ENCODE results near the gene KCNQ5.

The KCNQ5 gene

DNA sequence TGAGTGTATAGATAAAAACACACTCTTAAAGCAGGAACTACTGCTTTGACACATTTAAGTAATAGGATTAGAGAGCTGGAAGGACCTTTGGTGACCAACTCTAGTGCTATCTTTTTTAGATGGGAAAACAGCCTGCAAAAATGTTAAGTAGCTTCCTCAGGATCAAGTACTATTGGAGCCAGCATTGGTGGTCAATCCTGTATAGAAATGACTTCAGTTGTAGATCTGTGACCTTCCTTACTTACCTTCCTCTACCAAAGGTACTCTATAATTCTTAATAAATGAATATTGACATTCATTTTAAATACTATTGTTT is 18.7 kb downstream of the KCNQ5 start:
- DNase-seq, result no peak

DNA sequence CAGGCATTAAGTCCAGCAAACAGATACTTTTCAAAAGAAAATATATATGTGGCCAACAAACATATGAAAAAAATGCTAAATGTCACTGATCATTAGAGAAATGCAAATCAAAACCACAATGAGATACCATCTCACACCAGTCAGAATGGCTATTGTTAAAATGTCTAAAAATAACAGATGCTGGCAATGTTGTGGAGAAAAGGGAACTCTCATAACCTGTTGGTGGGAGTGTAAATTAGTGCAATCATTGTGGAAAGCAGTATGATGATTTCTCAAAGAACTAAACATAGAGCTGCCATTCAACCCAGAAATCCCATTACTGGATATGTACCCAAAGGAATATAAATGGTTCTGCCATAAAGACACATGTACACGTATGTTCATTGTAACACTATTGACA is 20.6 kb downstream of the KCNQ5 start:
- DNase-seq, result no peak

DNA sequence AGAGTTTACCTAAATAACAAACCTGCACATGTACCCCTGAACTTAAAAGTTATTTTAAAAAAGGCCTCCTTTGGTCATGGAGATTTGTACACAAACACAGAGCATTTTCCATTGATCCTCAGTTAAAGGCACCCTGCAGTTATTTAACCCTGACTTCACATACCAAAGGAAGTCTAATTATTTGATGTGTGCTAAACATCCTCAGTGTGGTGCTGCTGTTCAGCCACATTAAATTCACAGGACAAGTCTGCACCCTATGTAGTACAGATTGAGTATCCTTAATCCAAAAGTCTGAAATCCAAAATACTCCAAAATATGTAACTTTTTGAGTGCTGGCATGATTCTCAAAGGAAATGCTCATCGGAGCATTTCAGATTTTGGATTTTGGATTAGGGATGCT is 21.4 kb downstream of the KCNQ5 start:
- no peak for DNase-seq

DNA sequence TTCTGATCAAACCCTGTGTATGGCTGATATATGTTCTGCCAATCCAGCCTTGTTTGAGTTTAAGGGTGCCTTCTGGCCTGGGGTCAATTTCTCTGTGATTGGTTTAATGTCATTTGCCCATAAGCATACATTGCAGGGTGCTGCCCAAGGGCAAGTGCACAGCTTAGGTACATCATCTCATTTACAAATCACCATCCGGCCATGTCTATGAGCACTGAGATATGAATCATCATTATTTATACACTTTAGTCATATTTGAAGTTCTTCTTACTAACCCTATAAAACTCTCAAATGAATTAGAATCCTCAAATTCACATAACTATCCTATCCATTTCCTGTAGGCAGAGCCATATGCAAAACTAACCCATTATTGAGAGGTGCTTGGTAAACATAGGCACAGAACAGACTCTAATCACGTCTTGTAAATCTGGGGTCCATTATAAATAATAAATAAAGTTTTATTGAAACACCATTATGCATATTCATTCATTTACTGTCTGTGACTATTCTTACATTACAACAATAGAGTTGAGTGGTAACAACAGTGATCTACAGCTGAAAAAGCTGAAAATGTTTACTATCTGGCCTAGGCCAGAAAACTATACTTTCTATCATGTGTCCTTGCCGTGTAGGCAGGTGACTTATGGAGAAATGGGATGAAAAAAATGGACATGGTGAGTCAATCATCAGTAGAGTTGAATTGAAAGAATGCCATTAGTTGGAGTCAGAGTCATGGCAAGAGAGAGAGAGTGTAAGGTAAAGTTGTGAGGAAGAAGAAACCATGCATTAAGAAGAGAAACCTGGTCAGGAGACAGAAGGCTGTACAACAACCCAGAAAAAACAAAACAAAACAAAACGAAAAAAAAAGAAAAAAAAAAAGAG is 25.0 kb downstream of the KCNQ5 start:
- no peak for DNase-seq

DNA sequence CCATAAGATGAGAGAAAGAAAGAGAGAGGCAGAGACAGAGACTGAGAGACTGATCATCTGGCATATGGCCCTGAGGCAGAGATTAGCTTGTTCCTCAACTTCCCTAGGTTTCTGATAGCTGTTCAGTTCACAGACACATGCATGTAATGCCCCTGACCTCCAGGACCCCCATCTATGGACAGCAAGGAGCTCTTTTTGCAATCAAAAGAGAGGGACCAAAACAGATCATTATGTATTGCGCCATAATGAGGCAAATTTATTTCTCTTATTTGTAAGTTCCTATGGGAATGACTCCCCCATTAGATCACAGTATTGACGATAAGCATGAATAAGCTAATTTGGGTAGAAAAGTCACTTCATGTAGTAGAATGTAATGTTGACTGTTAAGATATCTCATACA is 25.6 kb downstream of the KCNQ5 start:
- no peak for DNase-seq

DNA sequence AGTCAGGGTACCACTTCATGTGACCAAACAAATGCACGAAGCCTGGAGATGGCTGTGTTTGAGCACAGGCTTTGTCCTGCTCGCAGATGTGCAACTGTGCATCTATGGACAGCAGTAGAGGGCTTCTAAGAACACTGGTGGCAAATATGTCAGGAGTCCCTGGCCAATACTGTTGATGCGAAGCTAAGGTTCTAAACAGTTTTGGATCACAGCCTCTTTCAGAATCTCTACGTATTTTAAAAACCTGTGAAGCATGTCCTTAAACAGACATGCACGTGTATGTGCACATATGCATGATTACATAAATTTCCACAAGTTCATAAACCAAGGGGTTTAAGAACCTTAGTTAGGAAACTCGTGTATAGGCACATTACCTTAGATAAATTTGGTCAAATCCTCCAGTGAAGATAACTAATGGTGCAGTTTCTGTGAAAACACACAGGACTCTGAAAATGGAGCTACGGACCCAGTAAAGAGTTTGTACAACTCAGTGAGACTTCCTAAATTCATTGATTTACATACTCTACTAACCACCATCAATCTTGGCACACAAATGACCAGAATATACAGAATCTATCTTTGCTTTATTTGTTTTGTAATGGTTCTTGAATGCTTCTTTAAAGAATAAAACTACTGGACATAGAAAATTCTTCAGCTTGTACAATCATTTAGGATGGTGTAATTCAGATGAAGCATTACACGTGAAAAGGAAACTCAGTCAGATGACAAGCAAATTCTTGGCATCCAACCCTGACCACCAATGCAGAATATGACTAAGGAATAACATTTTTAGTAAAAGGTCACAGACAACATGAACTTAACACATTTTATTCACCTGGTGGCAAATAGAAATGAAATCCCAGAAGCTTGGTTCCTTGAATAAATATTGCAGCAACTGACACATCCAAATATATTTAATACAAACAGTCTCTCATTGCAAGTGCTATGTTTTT is 27.4 kb downstream of the KCNQ5 start:
- no peak for DNase-seq

DNA sequence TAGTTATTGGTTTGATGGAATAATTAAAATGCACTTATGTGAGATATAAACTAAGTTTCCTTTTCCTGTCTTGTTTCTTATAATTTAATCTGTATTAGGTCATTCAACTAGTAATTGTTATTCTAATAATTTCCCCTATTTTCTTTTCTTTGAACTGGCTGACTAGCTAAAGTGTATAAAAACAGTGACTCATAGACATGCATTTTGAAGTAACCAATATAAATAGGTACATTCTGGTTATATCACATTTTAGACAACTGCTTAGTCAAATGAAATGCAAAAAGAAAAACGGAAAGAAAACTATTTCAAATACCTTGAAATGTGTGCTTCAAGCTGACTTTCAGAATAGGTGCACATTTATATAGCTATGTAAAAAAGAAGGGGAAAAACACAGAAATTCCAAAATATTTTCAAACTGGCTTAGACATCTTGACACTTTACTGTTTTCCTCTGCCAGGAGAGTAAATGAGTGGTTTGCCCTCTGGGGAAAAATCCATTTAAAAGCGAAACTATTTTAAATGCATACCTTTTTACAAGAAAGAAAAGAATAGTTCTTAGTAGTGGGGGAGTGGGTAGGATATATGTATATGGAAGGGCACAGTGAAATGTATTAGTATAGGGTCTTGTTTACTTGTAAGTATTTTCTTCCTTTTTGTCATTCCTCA is 28.3 kb downstream of the KCNQ5 start:
- no peak for DNase-seq

DNA sequence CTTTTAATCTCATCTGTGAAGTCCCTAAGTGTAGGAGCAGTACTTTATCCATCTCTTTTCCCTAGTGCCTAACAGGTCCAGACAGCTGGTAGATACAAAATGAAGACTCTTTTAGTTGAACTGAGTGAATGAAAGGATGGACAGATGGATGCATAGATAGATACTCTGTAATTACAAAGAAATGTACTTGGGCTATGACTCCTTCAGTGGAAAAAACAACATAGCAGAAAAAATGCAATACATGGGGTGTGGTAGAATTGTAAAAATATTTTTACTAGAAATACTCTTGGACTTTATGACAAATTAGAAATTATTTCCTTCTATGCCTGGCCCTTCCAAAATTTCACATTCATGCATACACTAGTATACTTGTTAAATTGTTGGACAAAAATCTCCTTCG is 29.3 kb downstream of the KCNQ5 start:
- no peak for DNase-seq

DNA sequence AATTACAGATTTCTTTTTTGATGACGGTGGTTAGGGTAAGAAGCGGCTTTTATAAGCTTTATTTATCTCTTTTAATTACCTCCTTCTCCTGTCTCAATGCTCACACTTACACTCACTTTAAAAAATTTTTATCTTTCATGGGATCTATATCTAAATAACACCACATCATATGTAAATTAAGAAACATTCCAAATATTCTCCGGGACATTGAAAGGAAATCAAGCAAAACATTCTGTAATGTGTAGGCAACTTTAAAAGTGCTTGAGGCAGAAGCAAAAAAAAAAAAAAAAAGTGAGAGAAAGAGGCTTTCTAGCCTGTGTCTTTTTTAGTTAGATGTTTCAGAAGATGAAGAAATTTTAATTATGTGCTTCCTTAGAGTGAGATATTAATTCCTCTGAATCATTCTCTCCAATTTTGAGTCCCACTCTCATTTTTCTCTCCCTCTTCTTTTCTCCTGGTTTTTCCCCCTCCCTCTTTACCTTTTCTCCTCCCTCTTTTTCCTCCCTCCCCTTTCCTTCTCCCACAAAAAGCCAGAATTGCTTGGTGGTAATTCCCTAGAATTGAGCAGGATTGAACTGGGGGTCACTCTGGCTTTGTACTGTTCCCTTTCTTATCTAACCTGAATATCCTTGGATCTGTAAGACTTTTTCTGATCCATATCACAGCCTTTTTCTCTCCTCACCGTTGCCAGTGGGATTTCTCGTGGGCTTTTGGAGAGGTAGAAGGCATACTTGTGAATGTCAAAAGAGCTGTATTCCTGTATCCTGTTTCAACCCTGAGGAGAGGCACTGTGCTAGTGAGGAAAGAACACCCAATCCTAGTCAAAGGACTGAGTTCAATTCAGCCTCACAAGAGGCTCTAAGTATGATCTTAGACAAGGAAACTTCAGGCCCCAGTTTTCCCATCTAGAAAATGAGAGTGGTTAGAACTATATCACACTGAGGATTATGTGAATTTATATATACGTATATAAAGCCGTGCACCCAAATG is 30.4 kb downstream of the KCNQ5 start:
- DNase-seq, result no peak

DNA sequence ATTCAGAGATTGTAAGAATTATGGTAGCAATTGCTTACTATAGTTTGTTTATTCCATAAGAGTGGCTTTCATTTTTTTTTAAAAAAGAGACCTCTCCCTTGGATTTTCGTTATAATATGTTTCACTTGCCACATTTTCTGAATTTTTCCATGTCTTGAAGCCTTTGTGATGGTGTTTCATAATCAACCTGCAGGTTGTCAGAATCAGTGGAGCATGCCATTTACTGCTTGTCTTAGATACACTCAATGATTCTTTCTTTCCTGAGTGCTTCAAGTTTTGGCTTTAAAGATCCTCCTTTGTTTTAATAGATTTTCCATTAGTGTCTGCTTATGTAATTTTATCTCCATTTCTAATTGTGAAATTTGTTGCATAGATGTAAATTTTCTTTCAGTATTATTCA is 31.2 kb downstream of the KCNQ5 start:
- no peak for DNase-seq

DNA sequence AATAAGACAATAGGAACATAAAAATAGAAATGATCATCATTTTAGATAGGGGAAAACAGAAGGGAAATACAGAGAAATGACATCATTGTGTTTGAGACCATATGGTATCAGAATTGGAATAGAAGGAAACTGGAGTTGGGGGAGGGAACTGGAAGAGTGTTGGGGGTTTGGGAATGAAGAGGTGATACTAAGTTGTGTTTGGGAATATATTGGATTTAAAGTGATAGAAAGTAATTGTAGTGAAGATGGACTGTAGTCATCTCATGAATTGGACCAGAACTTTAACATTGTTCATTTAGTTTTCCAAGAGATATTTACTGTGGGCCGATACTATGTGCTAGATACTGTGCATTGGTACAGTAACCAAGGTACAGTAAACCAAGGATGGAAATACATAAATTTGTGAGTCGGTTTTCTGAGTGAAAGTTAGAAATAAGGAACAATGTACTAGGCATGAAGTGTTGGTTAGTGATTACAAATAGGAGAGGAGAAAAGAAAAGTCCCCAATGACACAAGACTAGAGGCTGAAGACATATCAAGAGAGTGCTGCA is 32.3 kb downstream of the KCNQ5 start:
- DNase-seq, result no peak

DNA sequence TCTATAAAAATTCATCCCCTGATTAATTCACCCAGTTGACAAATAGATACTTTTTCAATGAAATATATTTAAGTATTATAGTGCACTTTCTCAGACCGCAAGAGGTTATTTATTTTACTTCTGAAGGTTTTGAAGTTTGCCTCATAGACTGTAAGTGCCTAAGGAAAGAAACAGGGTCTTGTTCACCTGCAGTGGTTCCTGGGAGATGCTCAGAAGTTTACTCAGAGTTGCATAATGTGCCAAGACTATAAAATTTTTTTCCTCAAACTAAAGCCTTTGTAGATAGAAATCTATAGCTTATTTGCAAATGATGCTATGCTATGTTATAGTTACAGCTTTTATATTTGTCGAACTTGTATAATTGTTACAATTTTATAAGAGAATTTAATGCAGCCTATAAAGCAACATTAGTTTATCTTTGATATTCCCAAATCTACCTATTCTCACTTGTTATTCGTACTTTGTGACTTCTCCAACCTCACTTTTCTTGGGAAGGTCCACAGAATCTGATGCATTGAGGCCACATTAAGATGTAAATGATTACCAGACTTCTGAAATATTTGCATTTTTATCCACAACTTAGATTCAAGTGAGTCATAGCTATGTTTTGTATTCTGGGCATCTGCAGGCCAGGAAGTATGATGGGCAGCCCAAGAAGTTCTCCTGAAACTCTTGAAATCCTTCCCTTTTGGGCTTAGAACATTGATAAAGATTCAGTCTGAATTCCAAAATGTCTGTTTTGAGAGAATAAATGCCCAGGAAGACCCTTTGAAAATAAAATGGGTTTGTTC is 35.7 kb downstream of the KCNQ5 start:
- no peak for DNase-seq

DNA sequence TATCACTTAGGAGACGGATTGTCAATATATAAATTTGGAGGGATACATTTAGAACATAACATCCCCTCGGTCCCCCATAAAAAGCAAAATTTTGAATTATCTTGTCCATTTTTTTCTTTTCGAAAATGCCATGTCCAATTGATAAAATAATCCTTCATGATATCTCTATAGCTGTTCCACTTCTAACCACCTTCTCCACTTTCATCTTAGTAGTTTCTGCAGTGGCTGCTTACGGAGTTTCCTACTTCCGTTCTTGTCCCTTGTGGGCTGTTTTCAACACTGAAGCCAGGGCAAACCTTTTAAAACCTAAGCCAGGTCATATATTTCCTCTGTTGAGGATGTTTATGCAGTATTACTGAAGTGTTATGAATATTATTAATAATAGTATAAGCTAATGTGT is 37.9 kb downstream of the KCNQ5 start:
- DNase-seq, result no peak

DNA sequence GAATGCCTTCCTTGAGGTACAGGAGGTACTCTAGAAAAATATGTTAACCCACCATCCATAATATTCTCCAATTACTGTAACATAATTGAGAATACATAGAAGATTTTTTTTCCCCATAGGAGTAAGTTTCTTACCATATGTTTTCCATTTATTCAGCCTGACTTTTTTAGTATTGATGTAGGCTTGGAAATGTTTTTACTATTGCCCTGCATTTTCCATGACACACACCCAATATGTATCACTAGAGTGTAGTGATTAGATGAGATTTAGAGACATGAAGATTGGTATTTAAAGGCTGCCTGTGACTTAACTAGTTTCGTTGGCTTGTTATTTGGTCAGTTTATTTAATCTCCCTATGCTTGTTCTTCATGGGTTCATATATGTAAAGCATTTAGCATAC is 39.5 kb downstream of the KCNQ5 start:
- no peak for DNase-seq

DNA sequence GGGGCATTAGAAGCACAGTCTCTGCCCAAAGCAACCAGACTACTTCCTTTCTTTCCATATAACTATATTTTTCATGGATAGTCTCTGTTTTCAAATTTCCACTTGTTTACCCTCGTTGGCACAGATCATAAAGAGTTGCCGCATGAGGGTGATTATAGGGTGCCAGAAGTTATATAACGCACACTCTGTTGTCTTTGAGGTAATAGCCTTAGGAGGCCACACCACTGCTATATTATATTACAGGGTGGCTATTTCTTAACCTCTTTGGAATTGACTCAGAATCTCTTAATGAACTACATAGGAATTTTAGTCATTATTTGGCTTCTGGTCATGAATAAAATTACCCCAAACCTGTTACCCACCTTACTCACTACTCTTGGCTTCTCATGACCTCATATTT is 43.7 kb downstream of the KCNQ5 start:
- no peak for DNase-seq

DNA sequence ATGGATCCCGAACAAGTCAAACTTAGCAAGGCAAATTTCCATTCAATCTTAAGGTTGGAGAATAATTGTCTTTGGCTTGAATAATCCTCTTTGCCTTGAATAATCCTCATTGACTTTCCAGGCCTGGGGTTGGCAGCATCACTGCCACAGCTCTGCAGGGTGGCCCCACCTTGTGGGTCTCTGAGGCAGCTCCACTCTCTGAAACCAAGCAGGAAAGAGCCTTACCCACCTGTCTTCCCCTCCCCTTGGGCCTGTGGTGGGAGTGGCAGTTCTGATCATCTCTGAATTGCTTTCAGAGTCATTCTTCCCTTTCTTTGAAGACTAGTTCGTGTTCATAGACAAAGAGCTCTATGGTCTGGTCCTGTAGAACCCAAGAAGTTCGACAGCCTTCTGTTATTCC is 47.5 kb downstream of the KCNQ5 start:
- DNase-seq, result no peak

DNA sequence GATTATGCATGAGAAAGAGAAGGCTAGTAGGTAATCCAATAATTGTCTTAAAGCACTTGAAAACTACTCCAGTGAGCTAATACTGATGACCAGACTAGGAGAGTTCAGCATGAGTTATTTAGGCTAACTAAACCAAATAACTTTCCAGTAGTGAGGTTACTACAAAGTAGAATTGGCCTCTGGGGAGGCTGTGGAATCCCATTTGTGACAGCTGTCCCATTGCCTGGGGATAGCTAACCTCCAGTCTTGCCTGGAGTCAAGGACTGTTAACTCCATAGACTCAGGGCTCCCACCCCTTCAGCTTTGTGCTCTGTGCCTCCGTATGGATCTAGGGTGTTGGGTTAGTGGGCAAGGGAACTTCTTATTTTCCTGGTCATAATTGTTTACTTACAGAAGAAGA is 51.0 kb downstream of the KCNQ5 start:
- no peak for DNase-seq

DNA sequence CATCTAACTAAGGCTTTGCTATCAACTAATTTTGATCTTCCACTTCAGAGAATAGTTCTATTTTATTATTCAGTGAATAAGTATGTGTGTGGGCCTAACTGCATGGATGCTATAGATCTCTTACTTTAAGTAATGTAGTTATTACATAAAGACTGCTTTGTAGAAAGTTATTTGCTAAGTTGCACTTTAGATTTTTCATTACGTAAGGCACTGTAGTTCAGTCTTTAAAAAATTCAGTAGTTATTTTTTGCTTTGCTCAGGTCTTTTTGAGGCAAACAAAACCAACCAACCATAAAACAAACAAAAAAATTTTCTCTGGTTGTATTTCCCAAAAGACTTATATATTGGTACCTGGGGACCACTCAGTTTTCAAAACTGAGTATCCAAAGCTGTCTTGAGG is 53.0 kb downstream of the KCNQ5 start:
- DNase-seq, result no peak

DNA sequence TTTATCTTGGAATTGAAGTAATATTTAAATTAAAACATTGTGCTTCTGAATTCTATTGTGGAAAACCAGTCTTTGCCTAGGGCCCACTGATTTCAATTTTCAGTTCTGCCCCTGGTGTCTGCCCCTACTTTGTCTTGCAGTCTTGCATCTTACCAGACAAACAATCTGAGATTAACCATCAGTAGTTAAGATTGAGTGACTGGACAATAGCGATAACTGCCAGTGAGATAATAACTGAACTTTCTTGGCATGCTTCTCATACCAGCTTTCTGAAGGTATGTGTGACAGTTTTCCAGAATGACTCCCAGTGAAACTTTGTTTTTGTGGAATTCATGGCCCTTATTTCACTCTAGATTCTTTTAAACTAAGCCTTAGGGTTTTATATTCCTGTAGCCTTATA is 53.5 kb downstream of the KCNQ5 start:
- no peak for DNase-seq

DNA sequence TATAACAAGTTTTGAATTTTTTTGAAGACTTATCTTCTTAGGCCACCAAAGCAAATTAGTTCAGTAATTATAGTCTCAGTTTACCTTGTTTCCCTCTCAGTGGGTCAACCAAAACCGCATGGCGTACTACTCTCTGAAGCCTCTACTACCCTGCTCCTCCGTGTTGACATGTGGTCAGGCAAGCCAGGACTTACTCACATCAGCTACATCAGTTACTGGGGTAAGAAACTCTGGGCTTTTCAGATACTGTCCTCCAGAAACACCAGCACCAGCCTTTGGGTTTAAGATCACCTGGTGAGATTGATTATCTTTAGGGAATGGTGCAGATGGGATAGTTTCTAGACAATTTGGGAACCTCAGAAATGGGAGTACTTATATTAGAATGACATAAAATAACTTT is 55.1 kb downstream of the KCNQ5 start:
- no peak for DNase-seq

DNA sequence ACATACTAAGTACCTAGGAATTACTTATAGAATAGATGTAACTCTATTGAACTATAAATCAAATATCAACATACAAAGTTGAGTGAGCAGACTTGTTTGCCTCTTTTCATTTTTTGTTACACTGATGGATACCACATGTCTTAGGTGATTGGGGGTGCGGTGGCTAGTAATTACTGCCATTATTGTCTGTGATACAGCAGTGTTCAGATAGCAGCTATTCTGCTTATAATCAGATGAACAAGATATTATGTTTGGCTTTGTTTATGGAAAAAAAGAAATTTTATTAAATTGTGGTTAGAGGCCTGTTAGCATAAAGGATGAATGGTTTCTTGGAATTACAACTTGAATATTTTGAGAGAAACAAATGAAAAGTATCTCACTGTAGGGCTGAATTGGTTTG is 55.9 kb downstream of the KCNQ5 start:
- DNase-seq, result no peak
